GM23338 (cell line): ENCODE measurements around the gene ADIPOR1.

Experiments used
- CREB1 ChIP-seq: fragments of 250-450 bp; sonication (Bioruptor Pico); IDR thresholded peaks from 2 replicates; pipeline ENCODE4 v1.5.0; 2020; ENCODE audit warnings: low read depth, mild to moderate bottlenecking, moderate library complexity
- EZH2 ChIP-seq: fragments of 200-600 bp; sonication (generic); IDR thresholded peaks from one replicate; pipeline ENCODE4 v1.8.0; 2017; ENCODE audit warnings: antibody characterized with exemption, mild to moderate bottlenecking, low read depth; ENCODE audit not compliant: unreplicated experiment
- EZH2phosphoT487 ChIP-seq: fragments of 200-600 bp; sonication (generic); IDR thresholded peaks from one replicate; pipeline ENCODE4 v1.8.1; 2018; ENCODE audit warnings: antibody characterized with exemption; ENCODE audit not compliant: unreplicated experiment
- JUNB ChIP-seq: IDR thresholded peaks from one replicate; pipeline ENCODE4 v1.6.1; 2016; ENCODE audit warnings: antibody characterized with exemption; ENCODE audit not compliant: unreplicated experiment
- NANOG ChIP-seq: IDR thresholded peaks from 2 replicates; pipeline ENCODE4 v1.6.1; 2016; ENCODE audit warnings: antibody characterized with exemption, borderline replicate concordance
- POLR2AphosphoS5 ChIP-seq: IDR thresholded peaks from 2 replicates; pipeline ENCODE4 v1.6.1; 2016; ENCODE audit warnings: antibody characterized with exemption, low read depth
- STAT1 ChIP-seq: IDR thresholded peaks from one replicate; pipeline ENCODE4 v1.6.1; 2016; ENCODE audit warnings: antibody characterized with exemption; ENCODE audit not compliant: unreplicated experiment
- ZNF114 ChIP-seq: fragments of 250-450 bp; sonication (Bioruptor Pico); IDR thresholded peaks from 2 replicates; pipeline ENCODE4 v1.5.0; 2020; ENCODE audit warnings: mild to moderate bottlenecking, moderate library complexity
- ZNF331 ChIP-seq: fragments of 250-450 bp; sonication (Bioruptor Pico); IDR thresholded peaks from 2 replicates; pipeline ENCODE4 v1.5.0; 2020; ENCODE audit warnings: low read depth, mild to moderate bottlenecking, moderate library complexity
- TF ChIP-seq, protein P1 (sequence below), 2 experiments: fragments of 200-600 bp in 1 of 2; sonication (generic) in 1 of 2; conservative IDR thresholded peaks; 2 replicates each; pipeline versions ENCODE4 v1.5.1 to v1.6.1; 2016 to 2017; ENCODE audit warnings: antibody characterized with exemption in 2 of 2, low read depth in 2 of 2, mild to moderate bottlenecking in 2 of 2, moderate library complexity in 1 of 2
- TF ChIP-seq, protein P2 (sequence below): IDR thresholded peaks from 2 replicates; pipeline ENCODE4 v1.6.1; 2016; ENCODE audit warnings: antibody characterized with exemption
- TF ChIP-seq, protein P3 (sequence below): IDR thresholded peaks from one replicate; pipeline ENCODE4 v1.6.1; 2018; ENCODE audit warnings: antibody characterized with exemption; ENCODE audit not compliant: unreplicated experiment
- TF ChIP-seq, protein P4 (sequence below): fragments of 250-450 bp; sonication (Bioruptor Pico); IDR thresholded peaks from 2 replicates; pipeline ENCODE4 v1.5.0; 2020; ENCODE audit warnings: mild to moderate bottlenecking, moderate library complexity

DNA sequence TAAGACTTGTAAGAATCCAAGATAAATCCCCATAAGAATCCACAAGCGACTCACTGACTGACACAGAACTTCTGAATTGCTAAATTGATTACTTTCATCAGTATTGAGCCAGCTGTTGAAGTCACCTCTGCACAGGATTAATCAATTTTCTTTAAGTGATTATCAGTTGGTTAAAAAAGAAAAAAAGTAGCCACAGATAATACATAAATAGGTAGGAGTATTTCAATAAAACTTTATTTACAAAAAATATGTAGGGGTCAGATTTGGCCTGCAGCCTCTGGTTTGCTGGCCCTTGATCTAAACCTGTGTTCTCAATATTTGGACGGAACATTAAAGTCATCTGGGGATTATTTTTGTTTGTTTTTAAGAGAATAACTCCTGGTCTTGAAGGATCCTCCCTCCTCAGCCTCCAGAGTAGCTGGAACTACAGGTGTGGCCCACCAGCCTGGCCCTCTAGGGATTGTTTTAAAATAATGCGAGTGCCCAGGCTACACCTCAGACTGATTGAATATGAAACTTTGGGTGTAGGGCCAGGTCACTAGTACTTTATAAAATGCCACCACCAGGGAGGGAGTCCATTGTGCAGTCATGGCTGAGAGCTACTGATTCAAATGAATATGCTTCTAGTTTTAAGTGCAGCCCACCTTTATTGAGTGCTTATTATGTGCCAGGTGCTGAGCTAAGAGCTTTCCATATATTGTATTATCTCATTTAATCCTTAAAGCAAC lies 42.3 kb upstream of the ADIPOR1 start:
- TF ChIP-seq, protein P1, sequence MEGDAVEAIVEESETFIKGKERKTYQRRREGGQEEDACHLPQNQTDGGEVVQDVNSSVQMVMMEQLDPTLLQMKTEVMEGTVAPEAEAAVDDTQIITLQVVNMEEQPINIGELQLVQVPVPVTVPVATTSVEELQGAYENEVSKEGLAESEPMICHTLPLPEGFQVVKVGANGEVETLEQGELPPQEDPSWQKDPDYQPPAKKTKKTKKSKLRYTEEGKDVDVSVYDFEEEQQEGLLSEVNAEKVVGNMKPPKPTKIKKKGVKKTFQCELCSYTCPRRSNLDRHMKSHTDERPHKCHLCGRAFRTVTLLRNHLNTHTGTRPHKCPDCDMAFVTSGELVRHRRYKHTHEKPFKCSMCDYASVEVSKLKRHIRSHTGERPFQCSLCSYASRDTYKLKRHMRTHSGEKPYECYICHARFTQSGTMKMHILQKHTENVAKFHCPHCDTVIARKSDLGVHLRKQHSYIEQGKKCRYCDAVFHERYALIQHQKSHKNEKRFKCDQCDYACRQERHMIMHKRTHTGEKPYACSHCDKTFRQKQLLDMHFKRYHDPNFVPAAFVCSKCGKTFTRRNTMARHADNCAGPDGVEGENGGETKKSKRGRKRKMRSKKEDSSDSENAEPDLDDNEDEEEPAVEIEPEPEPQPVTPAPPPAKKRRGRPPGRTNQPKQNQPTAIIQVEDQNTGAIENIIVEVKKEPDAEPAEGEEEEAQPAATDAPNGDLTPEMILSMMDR (conservative IDR thresholded peaks at IDR 0.05; ENCODE audit: low read depth in 2 of 2): no peak
- TF ChIP-seq, protein P2, sequence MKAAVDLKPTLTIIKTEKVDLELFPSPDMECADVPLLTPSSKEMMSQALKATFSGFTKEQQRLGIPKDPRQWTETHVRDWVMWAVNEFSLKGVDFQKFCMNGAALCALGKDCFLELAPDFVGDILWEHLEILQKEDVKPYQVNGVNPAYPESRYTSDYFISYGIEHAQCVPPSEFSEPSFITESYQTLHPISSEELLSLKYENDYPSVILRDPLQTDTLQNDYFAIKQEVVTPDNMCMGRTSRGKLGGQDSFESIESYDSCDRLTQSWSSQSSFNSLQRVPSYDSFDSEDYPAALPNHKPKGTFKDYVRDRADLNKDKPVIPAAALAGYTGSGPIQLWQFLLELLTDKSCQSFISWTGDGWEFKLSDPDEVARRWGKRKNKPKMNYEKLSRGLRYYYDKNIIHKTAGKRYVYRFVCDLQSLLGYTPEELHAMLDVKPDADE: no peak
- TF ChIP-seq POLR2AphosphoS5 (no peak), EZH2phosphoT487 (no peak), NANOG (no peak), EZH2 (no peak), ZNF114 (CRISPR knock-in tag) (no peak), CREB1 (CRISPR knock-in tag) (no peak), STAT1 (no peak), JUNB (no peak), ZNF331 (no peak)
- TF ChIP-seq, protein P3, sequence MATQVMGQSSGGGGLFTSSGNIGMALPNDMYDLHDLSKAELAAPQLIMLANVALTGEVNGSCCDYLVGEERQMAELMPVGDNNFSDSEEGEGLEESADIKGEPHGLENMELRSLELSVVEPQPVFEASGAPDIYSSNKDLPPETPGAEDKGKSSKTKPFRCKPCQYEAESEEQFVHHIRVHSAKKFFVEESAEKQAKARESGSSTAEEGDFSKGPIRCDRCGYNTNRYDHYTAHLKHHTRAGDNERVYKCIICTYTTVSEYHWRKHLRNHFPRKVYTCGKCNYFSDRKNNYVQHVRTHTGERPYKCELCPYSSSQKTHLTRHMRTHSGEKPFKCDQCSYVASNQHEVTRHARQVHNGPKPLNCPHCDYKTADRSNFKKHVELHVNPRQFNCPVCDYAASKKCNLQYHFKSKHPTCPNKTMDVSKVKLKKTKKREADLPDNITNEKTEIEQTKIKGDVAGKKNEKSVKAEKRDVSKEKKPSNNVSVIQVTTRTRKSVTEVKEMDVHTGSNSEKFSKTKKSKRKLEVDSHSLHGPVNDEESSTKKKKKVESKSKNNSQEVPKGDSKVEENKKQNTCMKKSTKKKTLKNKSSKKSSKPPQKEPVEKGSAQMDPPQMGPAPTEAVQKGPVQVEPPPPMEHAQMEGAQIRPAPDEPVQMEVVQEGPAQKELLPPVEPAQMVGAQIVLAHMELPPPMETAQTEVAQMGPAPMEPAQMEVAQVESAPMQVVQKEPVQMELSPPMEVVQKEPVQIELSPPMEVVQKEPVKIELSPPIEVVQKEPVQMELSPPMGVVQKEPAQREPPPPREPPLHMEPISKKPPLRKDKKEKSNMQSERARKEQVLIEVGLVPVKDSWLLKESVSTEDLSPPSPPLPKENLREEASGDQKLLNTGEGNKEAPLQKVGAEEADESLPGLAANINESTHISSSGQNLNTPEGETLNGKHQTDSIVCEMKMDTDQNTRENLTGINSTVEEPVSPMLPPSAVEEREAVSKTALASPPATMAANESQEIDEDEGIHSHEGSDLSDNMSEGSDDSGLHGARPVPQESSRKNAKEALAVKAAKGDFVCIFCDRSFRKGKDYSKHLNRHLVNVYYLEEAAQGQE: no peak
- TF ChIP-seq, protein P4, sequence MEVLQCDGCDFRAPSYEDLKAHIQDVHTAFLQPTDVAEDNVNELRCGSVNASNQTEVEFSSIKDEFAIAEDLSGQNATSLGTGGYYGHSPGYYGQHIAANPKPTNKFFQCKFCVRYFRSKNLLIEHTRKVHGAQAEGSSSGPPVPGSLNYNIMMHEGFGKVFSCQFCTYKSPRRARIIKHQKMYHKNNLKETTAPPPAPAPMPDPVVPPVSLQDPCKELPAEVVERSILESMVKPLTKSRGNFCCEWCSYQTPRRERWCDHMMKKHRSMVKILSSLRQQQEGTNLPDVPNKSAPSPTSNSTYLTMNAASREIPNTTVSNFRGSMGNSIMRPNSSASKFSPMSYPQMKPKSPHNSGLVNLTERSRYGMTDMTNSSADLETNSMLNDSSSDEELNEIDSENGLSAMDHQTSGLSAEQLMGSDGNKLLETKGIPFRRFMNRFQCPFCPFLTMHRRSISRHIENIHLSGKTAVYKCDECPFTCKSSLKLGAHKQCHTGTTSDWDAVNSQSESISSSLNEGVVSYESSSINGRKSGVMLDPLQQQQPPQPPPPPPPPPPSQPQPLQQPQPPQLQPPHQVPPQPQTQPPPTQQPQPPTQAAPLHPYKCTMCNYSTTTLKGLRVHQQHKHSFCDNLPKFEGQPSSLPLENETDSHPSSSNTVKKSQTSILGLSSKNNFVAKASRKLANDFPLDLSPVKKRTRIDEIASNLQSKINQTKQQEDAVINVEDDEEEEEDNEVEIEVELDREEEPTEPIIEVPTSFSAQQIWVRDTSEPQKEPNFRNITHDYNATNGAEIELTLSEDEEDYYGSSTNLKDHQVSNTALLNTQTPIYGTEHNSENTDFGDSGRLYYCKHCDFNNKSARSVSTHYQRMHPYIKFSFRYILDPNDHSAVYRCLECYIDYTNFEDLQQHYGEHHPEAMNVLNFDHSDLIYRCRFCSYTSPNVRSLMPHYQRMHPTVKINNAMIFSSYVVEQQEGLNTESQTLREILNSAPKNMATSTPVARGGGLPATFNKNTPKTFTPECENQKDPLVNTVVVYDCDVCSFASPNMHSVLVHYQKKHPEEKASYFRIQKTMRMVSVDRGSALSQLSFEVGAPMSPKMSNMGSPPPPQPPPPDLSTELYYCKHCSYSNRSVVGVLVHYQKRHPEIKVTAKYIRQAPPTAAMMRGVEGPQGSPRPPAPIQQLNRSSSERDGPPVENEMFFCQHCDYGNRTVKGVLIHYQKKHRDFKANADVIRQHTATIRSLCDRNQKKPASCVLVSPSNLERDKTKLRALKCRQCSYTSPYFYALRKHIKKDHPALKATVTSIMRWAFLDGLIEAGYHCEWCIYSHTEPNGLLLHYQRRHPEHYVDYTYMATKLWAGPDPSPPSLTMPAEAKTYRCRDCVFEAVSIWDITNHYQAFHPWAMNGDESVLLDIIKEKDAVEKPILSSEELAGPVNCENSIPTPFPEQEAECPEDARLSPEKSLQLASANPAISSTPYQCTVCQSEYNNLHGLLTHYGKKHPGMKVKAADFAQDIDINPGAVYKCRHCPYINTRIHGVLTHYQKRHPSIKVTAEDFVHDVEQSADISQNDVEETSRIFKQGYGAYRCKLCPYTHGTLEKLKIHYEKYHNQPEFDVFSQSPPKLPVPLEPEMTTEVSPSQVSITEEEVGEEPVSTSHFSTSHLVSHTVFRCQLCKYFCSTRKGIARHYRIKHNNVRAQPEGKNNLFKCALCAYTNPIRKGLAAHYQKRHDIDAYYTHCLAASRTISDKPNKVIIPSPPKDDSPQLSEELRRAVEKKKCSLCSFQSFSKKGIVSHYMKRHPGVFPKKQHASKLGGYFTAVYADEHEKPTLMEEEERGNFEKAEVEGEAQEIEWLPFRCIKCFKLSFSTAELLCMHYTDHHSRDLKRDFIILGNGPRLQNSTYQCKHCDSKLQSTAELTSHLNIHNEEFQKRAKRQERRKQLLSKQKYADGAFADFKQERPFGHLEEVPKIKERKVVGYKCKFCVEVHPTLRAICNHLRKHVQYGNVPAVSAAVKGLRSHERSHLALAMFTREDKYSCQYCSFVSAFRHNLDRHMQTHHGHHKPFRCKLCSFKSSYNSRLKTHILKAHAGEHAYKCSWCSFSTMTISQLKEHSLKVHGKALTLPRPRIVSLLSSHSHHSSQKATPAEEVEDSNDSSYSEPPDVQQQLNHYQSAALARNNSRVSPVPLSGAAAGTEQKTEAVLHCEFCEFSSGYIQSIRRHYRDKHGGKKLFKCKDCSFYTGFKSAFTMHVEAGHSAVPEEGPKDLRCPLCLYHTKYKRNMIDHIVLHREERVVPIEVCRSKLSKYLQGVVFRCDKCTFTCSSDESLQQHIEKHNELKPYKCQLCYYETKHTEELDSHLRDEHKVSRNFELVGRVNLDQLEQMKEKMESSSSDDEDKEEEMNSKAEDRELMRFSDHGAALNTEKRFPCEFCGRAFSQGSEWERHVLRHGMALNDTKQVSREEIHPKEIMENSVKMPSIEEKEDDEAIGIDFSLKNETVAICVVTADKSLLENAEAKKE (CRISPR knock-in tag): no peak
